Anterior cingulate cortex (tissue), 58 donors: ENCODE measurements around the gene FAM170B.
A peak's percentile ranks its signal among the peaks of the same experiment; 100 is the strongest.

Source experiments
- DNase-seq, 58 donors: peaks; one replicate each; lab custom pipeline; 2025; lab: John Stamatoyannopoulos, UW

The FAM170B gene

GRCh38 chr10:49082766-49083165 lies 51.1 kb downstream of the FAM170B start:
- DNase-seq, result peak in 36 of 58 donors; percentile 14 to 57 (median 34)

- DNase-seq, result peak in 4 of 58 donors; percentile 7 to 15 (median 10)
Measured at GRCh38 chr10:49081547-49082275, 52.1 kb downstream of the FAM170B start.
